ENCODE results near the gene ALPL.
A peak's percentile ranks its signal among the peaks of the same experiment; 100 is the strongest.

ALPL gene

DNA sequence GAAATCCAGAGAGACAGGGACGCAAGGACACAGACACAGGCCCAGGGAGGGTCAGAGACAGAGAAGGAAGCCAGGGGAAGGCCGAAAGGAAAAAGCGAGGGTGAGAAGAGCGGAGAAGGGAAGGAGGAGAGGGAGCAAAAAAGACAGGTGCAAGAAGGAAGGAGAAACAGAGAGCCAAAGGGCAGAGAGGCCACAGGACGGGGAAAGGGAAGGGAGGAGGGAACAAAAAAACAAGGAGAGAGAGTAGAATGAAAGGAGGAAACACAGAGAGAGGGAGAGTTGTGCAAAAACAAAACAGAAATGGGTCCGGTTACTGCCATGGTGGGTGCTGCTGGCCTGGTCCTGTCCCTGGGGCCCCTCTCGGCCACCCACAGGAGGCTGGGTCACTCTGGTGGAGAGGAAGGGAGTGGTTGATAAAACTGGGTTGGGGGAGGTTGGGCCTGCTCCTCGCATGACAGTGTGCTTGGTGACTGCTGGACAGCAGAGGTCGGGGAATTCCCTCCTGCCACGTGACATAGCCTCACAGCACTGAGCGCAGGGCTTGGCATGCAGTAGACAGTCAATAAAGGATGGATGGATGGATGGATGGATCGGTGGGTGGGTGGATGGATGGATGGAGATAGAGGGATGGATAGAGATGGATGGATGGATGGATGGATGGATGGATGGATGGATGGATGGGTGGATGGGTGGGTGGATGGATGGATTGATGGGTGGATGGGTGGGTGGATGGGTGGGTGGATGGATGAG lies 95.2 kb downstream of the ALPL start:
- DNase-seq: no peak

DNA sequence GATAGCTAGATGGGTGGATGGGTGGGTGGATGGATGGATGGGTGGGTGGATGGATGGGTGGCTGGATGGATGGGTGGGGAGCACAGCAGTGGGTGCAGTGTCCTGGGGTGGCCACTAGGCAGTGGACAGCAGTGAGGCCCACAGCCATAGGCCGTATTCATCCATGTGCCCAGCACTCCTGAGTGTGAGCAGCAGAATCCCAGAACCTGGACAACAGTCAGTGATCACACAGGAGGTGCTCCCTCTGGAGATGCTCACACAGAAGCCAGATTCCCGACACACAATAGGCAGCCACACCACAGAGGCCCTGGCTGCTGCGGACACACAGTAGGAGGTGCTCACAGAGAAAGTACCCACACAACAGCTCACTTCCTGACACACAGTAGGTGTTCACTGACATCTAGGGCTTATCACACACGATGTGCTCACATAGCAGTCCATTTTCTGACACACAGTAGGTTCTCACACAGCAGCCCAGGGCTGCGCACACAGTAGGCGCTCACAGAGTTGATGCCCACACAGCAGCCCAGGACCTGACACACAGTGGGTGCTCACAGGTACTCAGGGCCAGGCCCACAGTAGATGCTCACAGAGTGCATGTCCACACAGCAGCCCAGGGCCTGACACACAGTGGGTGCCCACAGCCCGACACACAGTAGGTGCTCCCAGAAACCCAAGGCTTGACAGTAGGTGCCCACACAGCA lies 95.9 kb downstream of the ALPL start:
- DNase-seq: no peak

DNA sequence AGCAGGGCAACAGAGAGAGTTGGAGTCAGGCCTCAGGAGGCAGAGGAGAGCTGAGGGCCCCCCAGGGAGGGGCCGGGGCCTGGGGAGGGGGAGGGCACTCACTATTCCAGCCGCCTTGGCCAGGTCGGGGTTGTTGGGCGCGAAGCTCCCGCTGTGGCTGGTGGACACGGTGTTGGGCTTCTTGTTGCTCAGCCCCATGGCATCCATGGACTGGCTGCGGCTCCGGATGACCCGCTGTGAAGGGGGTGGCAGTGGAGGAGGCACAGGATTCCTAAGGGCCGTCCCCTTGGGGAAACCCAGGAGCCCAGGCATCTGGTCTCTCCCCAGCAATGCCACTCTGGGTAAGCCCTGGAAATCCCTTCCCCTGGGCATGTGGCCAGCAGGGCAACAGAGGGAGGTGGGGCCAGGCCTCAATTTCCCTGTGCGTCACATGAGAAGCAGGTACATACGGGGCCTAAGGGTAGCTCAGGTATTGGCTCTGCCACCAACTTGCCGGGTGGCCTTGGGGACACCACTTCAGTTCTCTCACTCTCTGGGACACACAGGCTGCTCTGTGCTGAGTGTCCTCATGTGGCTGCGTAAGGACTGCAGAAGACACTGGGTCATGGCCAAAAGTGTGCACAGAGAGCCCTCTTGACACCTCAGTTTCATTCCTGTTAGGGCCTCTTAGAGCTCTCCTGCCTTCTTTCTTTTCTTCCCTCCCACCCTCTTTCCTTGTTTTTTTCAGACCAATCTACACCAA lies 96.9 kb downstream of the ALPL start:
- DNase-seq: no peak

DNA sequence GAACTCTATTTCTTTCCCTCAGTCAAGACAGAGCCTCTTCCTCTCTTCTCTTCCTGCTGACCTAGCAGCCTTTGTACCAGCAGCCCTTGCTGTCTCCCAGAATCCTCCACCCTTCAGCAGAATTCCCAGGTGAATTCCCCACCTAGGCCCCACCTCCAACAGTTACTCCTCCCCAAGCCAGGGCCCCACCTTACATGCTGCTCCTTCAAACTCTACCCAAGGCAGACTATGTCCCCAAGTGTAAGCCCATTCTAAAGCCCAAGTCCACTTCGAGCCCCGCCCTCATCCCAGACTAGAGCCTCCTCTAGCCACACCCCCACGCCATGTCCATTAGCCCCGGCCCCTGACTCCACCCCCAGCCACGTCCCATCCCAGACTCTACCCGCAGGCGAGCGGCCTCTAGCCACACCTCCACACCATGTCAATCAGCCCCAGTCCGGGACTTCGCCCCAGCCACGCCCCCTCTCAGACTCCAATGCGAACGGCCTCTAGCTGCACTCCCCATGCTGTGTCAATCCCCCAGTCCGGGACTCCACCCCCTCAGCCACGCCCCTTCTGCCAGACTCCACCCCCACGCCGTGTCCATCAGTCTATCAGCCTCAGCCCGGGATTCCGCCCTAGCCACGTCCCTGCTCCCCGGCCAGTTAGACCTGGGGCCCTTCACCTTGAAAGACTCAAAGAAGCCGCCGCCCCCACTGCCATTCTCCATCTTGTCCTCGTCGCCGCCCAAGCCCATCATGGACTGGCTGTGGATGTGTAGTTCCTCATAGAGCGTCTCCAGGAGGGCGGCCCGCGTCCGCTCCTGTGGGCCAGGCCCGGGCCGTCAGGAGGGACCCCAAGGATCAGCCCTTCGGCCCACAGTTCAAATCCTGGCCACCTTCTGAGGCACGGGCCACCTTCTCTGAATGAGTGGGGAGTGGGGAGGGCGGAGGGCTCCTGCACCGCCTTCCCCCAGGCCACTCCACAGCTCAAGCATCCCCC lies 98.6 kb downstream of the ALPL start:
- peak; percentile 28 for DNase-seq

DNA sequence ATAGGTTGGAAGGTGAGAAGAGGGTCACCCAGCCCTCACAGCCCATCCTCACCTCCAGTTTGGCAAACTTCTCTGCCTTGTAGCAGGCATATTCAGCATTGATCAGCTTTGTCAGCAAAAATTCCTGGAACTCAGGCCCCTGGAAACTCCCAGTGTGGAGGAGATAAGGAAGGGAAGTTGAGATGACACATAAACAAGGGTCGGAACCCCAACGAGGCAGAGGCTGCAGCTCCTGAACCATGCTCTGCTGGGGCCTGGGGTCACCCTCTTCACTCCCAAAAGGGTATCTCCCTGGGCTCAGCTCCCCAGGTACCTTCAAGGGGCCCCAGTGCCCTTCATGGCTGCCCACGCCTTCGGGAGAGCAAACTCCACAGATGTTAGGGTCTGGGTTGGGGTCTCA lies 99.6 kb downstream of the ALPL start:
- no peak for DNase-seq

DNA sequence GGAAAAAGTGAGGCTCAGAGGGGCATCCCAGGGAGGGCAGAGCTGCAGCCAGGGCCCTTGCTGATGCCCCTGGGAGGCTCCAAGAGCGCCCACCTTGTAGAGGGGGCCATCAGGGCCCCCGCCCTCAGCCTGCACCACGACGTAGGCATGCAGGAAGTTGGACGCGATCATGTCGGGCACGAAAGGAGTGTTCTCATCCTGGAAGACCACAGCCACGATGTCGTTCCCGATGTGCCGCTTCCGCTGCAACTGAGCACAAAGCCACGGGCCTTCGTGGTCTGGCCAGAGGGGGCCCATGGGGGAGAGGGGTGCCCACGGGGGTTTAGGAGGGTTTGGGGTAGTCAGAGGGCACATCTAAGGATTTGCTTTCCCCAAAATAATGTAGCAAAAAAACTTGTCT lies 100.8 kb downstream of the ALPL start:
- no peak for DNase-seq

DNA sequence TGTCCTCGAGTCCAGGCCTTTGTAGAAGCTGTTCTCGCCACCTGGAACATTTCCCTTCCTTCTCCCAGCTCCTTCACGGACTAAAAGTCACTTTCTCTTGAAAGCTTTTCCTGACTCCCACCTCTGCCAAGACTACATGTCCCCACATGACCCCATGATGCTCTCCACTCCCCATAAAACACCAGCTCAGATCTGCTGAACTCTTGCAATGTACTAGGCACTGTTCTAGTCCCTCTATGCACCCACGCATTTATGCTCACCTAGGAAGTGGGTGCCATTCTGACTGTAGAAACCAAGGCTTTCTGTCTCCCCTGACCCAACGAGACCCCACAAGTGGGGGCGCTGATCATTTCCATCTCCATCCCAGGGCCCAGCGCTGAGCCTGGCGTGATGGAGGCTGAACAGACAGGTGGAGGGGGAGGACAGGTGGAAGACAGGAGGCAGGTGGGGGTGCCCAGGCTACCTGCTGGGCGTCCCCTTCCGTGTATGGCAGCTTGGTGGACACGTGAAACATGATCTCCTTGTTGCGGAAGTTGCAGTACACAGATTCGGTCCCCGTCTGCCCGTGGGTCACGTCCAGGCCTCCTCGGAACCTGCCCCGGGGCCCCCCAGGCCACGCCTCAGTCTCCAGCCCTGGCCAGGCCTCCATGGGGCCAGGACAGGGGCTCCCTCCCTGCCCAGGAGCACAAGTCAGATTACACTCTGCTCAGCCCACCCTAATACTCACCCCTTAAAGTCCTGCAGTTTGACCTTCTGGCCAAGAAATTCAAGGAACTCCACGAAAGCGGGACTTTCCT lies 102.0 kb downstream of the ALPL start:
- no peak for DNase-seq

DNA sequence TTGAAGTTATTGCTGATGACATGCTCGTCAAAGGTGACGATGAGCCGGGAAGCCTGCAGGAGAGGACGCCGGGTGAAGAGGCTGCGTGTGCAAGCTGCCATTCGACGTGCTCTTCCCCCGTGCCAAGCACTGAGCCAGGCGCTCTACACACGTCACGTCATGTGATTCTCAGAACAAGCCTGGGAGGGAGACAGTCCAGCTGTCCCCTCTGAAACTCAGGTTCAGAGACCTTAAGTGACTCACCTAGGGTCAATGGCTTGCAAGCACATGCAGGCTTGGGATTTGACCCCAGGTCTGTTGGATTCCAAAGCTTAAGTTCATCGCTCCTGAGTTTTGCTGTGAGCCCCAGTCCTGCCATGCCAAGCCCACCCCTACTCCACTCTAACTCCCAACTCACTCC lies 102.8 kb downstream of the ALPL start:
- no peak for DNase-seq

DNA sequence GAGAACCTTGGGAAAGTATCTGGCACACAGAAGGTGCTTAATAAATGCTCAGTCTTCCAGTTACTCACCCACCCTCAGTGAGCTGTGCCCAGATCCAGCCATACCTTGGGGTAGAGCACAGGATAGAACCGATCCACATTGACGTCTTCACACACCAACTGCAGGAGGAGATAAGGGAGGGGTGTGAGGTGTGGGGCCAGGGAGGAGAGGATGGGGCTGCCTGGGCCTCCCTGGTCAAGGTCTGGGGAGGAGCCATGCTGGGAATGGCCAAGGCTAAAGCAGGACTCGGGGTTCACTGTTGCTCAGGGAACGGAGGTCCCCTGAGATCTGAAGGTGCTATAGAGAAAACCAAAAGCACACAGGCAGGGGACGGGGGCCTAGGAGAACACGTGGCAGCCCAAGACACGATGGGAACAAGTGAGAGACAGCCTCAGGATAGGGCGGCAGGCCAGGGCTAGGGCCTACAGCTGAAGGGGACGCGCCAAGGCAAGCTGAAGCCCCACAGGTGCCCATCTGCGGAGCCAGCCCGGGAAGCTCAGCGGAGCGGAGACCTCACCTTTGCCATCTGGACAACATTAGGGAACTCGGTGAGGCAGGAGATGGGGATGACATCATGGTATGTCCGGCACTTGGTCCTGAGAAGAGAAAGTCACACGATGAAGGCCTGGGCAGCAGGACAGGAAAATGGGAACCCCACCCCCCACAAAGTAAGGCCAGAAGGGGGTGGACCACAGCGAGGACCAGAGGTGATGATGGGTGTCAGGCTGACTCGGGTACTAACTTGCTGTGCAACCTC lies 104.0 kb downstream of the ALPL start:
- no peak for DNase-seq

DNA sequence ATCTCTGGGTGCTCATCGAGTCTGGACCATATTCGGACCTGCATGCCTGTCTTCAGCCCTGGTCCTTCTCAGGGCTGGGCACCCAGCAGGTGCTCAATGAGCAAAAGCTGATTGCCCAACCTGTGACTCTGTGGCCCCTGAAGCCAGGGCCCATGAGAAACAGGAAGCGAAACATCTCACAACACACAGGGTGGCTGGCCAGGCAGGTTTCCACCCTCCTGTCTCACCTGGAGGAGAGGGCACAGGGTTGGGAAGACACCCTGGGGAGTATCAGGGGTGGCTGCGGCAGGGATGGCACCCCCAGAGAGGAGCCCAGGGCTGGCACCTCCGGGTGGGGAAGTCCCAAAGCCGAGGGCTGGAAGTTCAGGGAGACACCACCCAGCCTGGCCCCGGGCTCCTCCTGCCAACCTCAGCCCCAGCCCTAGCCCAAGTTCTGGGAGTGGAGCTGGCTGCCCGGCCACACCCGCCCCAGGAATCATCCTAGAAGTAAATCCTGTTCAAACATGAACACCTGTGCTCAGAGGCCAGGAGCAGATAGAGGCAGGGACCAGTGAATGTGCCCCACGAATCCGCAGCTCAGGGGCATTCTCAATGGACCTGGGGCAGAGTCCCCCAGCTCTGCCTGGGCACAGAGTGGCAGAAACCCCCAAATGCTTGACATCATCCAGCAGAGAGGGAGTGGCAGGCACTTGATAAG lies 105.3 kb downstream of the ALPL start:
- no peak for DNase-seq

DNA sequence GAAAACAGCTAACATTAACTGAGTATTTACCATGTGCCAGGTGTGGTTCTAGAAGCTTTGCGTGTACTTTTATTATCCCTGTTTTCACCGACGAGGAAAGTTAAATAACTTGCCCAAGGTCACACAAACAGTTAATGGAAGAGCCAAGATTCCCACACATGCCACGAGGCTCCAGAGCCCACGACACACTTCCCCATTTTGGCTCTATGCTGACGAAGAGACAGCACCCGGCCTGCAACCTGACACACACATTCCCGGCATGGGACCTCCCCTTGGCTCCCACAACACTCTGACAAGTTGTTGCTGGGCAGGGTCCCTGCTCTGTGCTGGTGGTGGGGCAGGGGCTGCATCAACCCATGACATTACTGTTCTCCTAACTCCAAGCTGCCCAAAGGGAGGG lies 107.1 kb downstream of the ALPL start:
- no peak for DNase-seq

DNA sequence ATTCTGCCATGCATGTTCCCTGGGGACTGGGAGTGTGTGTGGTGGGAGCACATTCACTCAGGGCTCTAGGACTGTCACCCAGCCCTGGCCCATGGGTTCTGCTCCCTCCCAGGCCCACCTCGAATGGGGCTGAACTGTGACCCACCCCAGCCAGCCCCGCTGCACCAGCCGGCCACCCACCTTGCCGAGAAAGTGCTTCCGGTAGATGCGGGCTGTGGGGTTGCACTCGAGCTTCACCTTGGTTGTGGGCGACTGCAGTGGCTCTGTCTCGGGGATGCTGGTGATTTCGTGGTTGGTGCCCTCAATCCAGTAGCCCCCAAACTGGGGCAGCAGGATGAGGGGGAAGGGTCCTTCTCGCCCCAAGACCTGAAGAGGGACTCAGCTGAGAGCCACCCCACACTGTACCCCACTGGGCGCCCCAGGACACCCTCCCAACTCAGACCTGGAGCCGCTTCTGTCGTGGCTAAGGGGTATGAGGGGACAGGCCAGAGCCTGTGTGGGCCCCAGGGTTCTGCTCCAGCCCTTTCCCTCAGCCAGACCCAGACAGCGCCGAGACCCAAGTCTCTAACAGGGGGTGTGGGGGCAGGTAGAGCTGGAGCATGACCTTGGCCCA lies 108.0 kb downstream of the ALPL start:
- no peak for DNase-seq

DNA sequence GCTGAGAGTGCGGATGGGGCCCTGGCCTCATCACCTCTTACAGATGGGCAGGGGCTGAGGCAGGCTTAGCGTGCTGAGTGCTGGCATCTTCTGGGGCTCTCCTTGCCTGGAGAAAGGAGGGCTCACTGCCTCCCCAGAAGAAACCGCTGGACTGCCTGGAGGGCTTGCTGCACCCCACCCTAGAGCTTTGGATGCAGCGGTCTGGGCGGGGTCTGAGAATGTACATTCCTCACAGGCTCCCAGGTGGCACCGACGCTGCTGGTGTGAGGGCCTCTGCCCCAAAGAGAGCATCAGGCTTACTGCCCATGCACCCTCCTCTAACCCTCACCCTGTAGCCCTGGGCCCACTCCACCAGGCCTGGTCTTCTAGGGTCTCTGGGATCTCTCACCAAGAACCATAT lies 108.8 kb downstream of the ALPL start:
- no peak for DNase-seq

DNA sequence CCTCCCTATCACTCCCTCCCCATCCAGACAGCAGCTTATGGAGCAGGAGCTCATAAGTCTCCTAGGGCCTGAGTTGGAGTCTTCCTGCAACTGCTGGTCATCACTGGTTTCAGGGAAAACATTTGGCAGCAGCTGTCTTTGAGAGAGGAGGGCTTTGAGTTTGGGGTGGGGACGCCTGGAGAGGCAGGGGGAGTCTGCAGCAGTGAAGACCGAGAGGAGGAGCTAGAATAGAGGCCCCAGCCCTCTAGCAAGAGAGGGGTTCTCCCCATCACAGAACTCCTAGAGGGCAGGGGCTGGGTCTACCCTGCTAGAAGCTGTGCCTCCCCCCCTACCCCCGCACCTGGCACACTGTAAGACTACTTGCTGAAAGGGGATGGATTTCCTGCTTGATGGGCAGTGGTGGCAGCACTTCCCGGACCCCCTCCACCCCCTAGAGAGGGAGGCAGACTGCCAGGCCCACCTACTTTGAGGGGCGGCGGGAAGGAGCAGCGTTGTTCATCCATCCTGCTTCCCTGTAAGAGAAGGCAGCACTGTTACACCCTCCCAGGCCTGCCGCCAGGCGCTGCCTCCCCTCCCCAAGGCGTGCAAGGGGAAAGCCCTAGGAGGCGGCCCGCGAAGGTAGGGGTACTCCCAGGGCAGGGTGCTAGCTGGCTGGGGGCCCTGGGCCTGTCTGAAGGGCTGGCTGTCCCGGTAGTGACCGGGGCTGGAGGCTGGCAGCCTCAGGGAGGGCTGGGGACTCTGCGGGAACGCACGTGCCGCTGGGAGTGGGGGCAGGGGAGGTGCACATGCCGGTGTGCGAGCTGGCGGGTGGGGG lies 109.5 kb downstream of the ALPL start:
- no peak for DNase-seq

DNA sequence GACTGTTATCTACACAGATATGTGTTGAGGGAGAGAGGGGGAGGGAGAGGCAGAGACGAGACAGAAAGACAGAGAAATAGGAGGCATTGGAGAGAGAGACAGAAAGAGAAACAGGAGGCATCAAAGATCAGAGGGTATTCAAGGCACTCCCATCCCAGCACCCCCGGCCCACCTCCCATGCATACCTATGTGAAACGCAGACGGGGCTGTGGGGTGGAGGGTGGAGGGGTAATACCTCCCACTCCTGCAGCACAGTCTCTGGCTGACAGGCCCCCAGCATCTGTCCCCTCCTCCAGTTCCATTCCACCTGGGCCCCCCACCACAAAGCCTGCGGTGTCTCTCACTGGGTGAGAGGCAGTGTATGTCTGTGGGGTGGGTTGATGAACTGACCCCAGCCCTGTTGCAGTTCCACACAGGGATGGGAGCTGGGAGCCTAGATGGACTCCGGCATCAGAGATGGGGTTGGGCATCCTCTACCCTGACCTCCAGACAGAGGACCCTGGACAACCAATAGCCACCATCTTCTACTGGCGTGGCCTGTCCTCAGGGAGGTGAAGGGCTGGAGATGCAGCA lies 110.2 kb downstream of the ALPL start:
- DNase-seq: no peak

DNA sequence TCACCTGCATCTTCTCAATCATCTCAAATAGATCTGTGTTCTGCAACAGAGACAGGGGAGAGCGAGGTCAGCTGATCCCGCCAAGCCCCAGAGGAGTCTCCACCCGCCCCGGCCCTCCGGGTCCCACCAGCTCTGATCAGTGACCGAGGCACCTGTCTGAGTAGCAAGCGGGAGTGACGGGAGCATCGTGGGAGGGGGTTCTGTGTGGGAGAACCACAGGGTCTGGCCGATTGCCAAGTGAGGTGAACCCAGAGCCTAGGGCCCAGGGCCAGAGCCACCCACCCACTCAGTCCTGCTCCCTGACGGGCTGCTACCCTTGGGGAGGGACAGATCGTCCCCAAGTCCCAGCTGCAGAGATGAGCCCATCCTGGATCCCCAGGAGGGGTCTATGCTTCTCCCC lies 110.8 kb downstream of the ALPL start:
- DNase-seq: no peak

DNA sequence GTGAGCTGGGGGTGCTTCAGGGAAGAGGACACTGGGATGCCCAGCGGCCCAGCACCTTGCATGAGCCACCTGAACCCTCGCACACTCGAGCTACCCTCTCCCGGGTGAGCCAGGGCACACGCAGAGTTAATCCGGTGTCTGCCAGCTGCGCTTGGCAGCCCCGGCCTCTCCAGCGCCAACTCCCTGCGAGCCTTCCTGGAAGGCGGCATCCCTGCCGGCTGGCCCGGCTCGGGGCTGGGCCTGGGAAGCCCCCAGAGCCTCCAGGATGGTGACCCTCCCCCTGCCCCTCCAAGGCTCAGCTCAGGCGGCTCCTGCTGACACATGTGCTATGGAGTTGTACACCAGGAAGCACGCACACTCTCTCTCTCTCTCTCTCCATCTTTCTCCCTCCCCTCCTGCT lies 111.3 kb downstream of the ALPL start:
- DNase-seq: no peak

DNA sequence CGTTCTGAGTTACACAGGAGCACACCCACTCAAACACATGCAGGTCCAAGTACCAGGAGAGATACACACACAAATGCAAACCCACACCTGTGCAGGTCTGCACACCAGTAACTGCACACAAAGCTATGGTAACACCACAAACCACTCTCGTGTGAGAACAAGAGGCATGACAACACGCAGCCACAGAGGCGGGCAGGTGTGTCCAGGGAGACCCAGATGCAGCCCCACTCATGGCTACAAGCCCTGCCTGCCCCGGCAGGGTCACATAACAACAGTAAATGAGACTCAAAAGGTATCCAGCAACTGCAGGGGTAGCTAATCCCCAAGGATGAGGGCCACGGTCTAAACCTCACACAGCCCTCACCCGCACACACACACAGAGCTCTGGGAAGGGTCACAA lies 111.8 kb downstream of the ALPL start:
- DNase-seq: no peak
